GM12872 (cell line): ENCODE data around the gene ANKRD11.

Experiments
- TF ChIP-seq, protein P1 (sequence below): IDR thresholded peaks from 3 replicates; pipeline ENCODE4 v1.5.1; 2011; ENCODE audit warnings: low read depth, mild to moderate bottlenecking, low read length, moderate library complexity; ENCODE audit not compliant: insufficient read depth

The ANKRD11 gene

DNA sequence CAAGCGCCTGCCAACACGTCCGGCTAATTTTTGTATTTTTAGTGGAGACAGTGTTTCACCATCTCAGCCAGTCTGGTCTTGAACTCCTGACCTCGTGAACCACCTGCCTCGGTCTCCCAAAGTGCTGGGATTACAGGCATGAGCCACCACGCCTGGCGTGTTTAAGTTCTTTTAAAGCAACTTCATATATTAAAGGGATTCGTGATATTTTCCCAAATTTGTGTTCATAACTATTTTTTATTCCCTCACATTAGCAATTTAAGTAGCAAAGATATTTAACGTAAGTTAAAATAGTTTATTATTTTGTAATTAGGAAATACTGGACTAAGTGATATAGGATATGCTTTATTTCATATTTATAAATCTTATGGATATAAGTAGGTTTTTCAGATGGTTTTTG is 22.1 kb upstream of the ANKRD11 start:
- TF ChIP-seq, protein P1, sequence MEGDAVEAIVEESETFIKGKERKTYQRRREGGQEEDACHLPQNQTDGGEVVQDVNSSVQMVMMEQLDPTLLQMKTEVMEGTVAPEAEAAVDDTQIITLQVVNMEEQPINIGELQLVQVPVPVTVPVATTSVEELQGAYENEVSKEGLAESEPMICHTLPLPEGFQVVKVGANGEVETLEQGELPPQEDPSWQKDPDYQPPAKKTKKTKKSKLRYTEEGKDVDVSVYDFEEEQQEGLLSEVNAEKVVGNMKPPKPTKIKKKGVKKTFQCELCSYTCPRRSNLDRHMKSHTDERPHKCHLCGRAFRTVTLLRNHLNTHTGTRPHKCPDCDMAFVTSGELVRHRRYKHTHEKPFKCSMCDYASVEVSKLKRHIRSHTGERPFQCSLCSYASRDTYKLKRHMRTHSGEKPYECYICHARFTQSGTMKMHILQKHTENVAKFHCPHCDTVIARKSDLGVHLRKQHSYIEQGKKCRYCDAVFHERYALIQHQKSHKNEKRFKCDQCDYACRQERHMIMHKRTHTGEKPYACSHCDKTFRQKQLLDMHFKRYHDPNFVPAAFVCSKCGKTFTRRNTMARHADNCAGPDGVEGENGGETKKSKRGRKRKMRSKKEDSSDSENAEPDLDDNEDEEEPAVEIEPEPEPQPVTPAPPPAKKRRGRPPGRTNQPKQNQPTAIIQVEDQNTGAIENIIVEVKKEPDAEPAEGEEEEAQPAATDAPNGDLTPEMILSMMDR: no peak

DNA sequence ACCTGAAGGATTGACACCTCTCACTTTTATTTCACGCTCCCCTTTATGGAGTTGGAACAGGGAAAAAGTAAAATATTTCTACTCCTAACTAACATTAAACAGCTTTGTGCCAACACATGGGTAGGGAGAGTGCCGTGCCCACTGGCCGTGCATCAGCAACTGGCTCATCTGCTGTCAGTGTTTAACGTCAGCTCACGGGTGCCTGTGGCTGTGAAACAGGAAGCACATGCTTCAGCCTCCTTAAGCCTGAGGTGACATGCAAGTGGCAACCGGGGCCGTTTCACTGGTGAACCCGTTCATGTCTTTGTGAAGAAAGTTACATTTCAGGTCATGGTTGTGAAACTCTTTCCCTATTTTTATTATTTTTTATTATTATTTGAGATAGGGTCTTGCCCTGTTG is 21.0 kb upstream of the ANKRD11 start:
- TF ChIP-seq, protein P1: no peak

- TF ChIP-seq, protein P1: no peak
Measured at GRCh38 chr16:89510526-89510925, 20.2 kb upstream of the ANKRD11 start.

GRCh38 chr16:89507834-89508590 is 17.7 kb upstream of the ANKRD11 start, which contains the start of gene SPG7:
Gene SPG7, plus strand, starts transcription at chr16:89508403. Its CDS starts 15 bp downstream, at chr16:89508418.
- TF ChIP-seq, protein P1: no peak

DNA sequence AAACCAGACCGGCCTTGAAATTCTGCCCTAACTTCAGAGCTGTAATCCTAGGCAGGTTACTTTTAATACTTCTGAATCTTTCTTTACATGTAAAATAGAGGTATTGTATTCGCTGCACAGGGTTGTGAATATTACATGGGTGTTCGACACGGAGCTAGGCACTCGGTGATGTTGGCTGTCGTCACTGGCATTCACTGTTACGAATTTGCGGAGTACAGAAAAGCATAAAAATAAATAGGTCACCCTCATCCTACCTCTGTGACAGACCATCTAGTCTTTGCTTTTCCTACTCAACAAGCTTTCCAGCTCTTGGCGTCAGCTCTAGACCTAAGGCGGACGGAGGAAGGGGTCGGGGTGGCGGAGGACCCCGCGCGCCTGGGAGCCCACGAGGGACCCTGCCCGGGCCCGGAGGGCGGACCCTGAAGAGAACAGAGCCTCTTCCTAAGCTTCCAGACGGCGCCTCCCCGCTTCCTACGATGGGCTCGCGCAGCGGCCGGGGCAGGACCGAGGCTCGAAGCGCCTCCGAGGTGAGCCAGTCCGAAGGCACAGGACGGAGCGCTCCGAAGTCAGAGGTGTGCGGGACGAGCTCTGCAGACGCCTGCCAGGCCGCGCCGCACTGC is 17.0 kb upstream of the ANKRD11 start:
- TF ChIP-seq, protein P1: no peak

- TF ChIP-seq, protein P1: no peak
Measured at GRCh38 chr16:89506791-89507191, 16.4 kb upstream of the ANKRD11 start.

DNA sequence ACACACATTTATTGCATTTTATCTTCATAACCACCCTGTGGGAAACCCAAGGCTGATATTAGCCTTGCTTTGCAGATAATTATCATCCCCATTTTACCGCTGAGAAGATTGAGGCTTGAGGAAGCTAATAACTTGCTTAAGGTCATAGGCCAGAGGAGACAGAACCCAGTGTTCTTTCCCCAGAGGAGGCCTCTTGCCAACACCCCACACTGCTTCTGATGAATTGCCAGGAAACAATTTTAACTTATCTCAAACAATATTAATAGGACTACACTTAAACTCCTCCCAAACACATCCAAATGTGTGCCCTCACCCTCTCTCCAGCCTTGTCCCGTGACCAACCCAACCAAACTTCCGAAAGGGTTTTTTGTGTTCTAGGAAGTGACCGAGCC is 15.7 kb upstream of the ANKRD11 start:
- TF ChIP-seq, protein P1: no peak
